ENCODE measurements around the gene TAL2. TPM values are rescaled to one million over a fixed set of nuclear protein-coding genes. Genes with fewer than 3 reads are reported as not detected.

TAL2 gene
- total RNA-seq, 1 donor from 2014 or later, result 0.38 TPM

DNA sequence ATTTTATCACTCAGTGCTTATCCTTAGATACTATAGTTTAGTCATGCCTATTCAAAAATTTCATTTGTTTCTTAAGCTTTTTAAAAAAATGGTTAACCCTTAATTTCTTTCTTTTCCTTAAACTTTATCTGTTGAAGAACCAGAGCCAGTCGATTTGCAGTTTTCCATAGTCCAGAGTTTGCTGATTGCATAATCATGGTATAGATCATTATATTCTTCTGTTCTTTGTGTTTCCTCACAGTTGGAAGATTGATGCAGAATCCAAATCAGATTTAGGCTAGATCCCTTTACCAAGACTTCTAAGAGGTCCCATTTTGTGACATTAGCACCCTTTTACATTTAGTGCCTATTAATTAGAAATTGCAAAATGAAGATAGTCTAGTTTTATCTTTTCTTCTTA is 50.0 kb downstream of the TAL2 start:
- ATAC-seq (ENCODE audit: low read depth) (no peak), DNase-seq (no peak)
- CTCF ChIA-PET, result no interaction called here
- Mint-ChIP-seq H3K27me3 (no peaks in the 10 kb centered on the region), H3K27ac (no peak overlapping the region), H3K9me3 (no peaks in the 10 kb centered on the region), H3K36me3 (ENCODE audit: low read depth) (peaks cover 15% of the 10 kb centered on the region), H3K4me3 (no peak overlapping the region), H3K4me1 (peaks cover 4% of the 10 kb centered on the region)
- intact Hi-C loops (cut with micrococcal nuclease), result no loop called here
- POLR2A ChIA-PET, result interaction anchor here (1.1 kb wide), 1 partner anchor 18 kb away, joined by 3 read pairs; the partner anchor contains the start of gene TMEM38B
- TF ChIP-seq, protein P1, sequence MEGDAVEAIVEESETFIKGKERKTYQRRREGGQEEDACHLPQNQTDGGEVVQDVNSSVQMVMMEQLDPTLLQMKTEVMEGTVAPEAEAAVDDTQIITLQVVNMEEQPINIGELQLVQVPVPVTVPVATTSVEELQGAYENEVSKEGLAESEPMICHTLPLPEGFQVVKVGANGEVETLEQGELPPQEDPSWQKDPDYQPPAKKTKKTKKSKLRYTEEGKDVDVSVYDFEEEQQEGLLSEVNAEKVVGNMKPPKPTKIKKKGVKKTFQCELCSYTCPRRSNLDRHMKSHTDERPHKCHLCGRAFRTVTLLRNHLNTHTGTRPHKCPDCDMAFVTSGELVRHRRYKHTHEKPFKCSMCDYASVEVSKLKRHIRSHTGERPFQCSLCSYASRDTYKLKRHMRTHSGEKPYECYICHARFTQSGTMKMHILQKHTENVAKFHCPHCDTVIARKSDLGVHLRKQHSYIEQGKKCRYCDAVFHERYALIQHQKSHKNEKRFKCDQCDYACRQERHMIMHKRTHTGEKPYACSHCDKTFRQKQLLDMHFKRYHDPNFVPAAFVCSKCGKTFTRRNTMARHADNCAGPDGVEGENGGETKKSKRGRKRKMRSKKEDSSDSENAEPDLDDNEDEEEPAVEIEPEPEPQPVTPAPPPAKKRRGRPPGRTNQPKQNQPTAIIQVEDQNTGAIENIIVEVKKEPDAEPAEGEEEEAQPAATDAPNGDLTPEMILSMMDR (IDR thresholded peaks at IDR 0.05), result no peak

Other genes starting within 250 kb of the TAL2 start
- gene FSD1L, start 214.4 kb upstream of the TAL2 start, total RNA-seq, result 10.2 and 12.4 TPM in 2 replicates
- gene FKTN, start 104.3 kb upstream of the TAL2 start, total RNA-seq, result 16.8 and 17.5 TPM in 2 replicates
- gene TMEM38B, start 32.1 kb downstream of the TAL2 start, total RNA-seq, result 10.9 and 12.7 TPM in 2 replicates